SK-N-SH (cell line): ENCODE measurements around the gene CSRP1. TPM values are rescaled to one million over a fixed set of nuclear protein-coding genes. Genes with fewer than 3 reads are reported as not detected.
A peak's percentile ranks its signal among the peaks of the same experiment; 100 is the strongest.

Experiments used
- CTCF ChIA-PET: fragments of 300-600, 350-600 bp; formaldehyde crosslinking; extraction: SDS; loops from one replicate; lab custom pipeline; 2021; lab: Yijun Ruan, JAX
- POLR2A ChIA-PET: fragments of 350-600 bp; sonication (Branson Sonifier 250); formaldehyde crosslinking; extraction: SDS; loops from one replicate; lab custom pipeline; 2020; ENCODE audit warnings: antibody characterized with exemption, inconsistent platforms; lab: Yijun Ruan, JAX
- DNase-seq: peaks from one replicate; pipeline ENCODE4 v3.0.0; 2012
- H2AFZ ChIP-seq: fragments of 200-600 bp; sonication (generic); 2 replicates; pipeline ENCODE4 v1.8.1; 2016; ENCODE audit warnings: antibody characterized with exemption, mild to moderate bottlenecking, low read depth
- H3F3A ChIP-seq: fragments of 200-600 bp; sonication (generic); replicated peaks from 2 replicates; pipeline ENCODE3; 2016; ENCODE audit warnings: antibody characterized with exemption, mild to moderate bottlenecking; ENCODE audit not compliant: insufficient read depth
- H3K27ac ChIP-seq, 2 experiments: fragments of 200-500 bp in 1 of 2; fragments of 200-600 bp in 1 of 2; sonication (Bioruptor generic) in 1 of 2; sonication (generic), shearing (Covaris generic) in 1 of 2; 2 replicates each; pipeline versions ENCODE4 v1.5.1 to v1.6.1; 2014 to 2016; ENCODE audit warnings: low read depth in 2 of 2, inconsistent platforms in 1 of 2, low read length in 1 of 2, mild to moderate bottlenecking in 1 of 2, mixed read lengths in 1 of 2
- H3K27me3 ChIP-seq: fragments of 200-600 bp; sonication (generic), shearing (Covaris generic); 2 replicates; pipeline ENCODE4 v1.6.1; 2016; ENCODE audit warnings: mixed run types; ENCODE audit not compliant: insufficient read depth
- H3K36me3 ChIP-seq, 2 experiments: fragments of 200-500 bp in 1 of 2; fragments of 200-600 bp in 1 of 2; sonication (Bioruptor generic) in 1 of 2; sonication (generic) in 1 of 2; replicated peaks in 1 of 2; 2 replicates each; pipeline versions ENCODE3 to v1.5.1; 2014 to 2016; ENCODE audit warnings: low read length in 1 of 2, mild to moderate bottlenecking in 1 of 2; ENCODE audit not compliant: insufficient read depth in 2 of 2, control insufficient read depth in 1 of 2
- H3K4me1 ChIP-seq, 2 experiments: fragments of 200-500 bp in 1 of 2; fragments of 200-600 bp in 1 of 2; sonication (Bioruptor generic) in 1 of 2; sonication (generic), shearing (Covaris generic) in 1 of 2; 2 replicates each; pipeline versions ENCODE4 v1.5.1 to v1.6.1; 2014 to 2016; ENCODE audit warnings: low read depth in 1 of 2, low read length in 1 of 2, mixed run types in 1 of 2; ENCODE audit not compliant: insufficient read depth in 2 of 2, control insufficient read depth in 1 of 2
- H3K4me2 ChIP-seq: fragments of 200-600 bp; sonication (generic), shearing (Covaris generic); 2 replicates; pipeline ENCODE4 v1.6.1; 2017; ENCODE audit warnings: mixed run types
- H3K4me3 ChIP-seq, 2 experiments: fragments of 200-500 bp in 1 of 2; fragments of 200-600 bp in 1 of 2; sonication (Bioruptor generic) in 1 of 2; sonication (generic), shearing (Covaris generic) in 1 of 2; 2 replicates each; pipeline versions ENCODE4 v1.5.1 to v1.8.1; 2014 to 2016; ENCODE audit warnings: low read depth in 2 of 2, inconsistent platforms in 1 of 2, low read length in 1 of 2, mild to moderate bottlenecking in 1 of 2, mixed read lengths in 1 of 2, moderate library complexity in 1 of 2
- H3K79me2 ChIP-seq: fragments of 200-600 bp; sonication (generic); 2 replicates; pipeline ENCODE4 v1.8.1; 2017; ENCODE audit warnings: mild to moderate bottlenecking; ENCODE audit not compliant: insufficient read depth
- H3K9ac ChIP-seq: fragments of 200-600 bp; sonication (generic); 2 replicates; pipeline ENCODE4 v1.6.1; 2017; ENCODE audit warnings: mixed run types
- H3K9me2 ChIP-seq: fragments of 200-600 bp; sonication (generic); 2 replicates; pipeline ENCODE4 v1.6.1; 2017; ENCODE audit warnings: mixed run types
- H3K9me3 ChIP-seq: fragments of 200-600 bp; sonication (generic); 2 replicates; pipeline ENCODE4 v1.6.1; 2017; ENCODE audit warnings: mixed run types, mild to moderate bottlenecking, moderate library complexity
- H4K20me1 ChIP-seq: fragments of 200-600 bp; sonication (generic); 2 replicates; pipeline ENCODE4 v1.6.1; 2017; ENCODE audit warnings: mild to moderate bottlenecking, mixed run types; ENCODE audit not compliant: insufficient read depth
- ELF1 ChIP-seq: IDR thresholded peaks from 2 replicates; pipeline ENCODE4 v1.4.0; 2012
- EP300 ChIP-seq, 2 experiments: IDR thresholded peaks; 2 replicates each; pipeline versions ENCODE4 v1.4.0 to v1.6.1; 2012; ENCODE audit warnings: borderline replicate concordance in 1 of 2, low read depth in 1 of 2, low read length in 1 of 2
- EZH2phosphoT487 ChIP-seq: fragments of 200-600 bp; sonication (generic); IDR thresholded peaks from 2 replicates; pipeline ENCODE4 v1.6.1; 2017; ENCODE audit warnings: low read depth, mixed run types, mild to moderate bottlenecking, antibody characterized with exemption, moderate library complexity, borderline replicate concordance
- FOSL2 ChIP-seq: IDR thresholded peaks from 2 replicates; pipeline ENCODE4 v1.4.0; 2012; ENCODE audit warnings: low read depth, mild to moderate bottlenecking, moderate library complexity, borderline replicate concordance
- FOXJ3 ChIP-seq: sonication (generic); formaldehyde crosslinking; IDR thresholded peaks from 2 replicates; pipeline ENCODE4 v1.5.1; 2020; ENCODE audit warnings: mild to moderate bottlenecking, missing genetic modification reagents
- GABPA ChIP-seq: IDR thresholded peaks from 2 replicates; pipeline ENCODE4 v1.4.0; 2012; ENCODE audit warnings: low read depth, mild to moderate bottlenecking
- GATA2 ChIP-seq: sonication (generic); formaldehyde crosslinking; IDR thresholded peaks from 2 replicates; pipeline ENCODE4 v1.5.0; 2020; ENCODE audit warnings: mild to moderate bottlenecking, missing genetic modification reagents
- MEF2A ChIP-seq: IDR thresholded peaks from 2 replicates; pipeline ENCODE4 v1.4.0; 2012; ENCODE audit warnings: low read depth, borderline replicate concordance
- NFIC ChIP-seq: IDR thresholded peaks from 2 replicates; pipeline ENCODE4 v1.4.0; 2012; ENCODE audit warnings: borderline replicate concordance
- PBX3 ChIP-seq: IDR thresholded peaks from 2 replicates; pipeline ENCODE4; 2012
- POLR2AphosphoS5 ChIP-seq: IDR thresholded peaks from 2 replicates; pipeline ENCODE4 v1.6.1; 2012; ENCODE audit warnings: low read depth, low read length
- RAD21 ChIP-seq: IDR thresholded peaks from 2 replicates; pipeline ENCODE4 v1.6.1; 2012; ENCODE audit warnings: mild to moderate bottlenecking, low read length
- RCOR1 ChIP-seq: fragments of 150-350 bp; IDR thresholded peaks from 2 replicates; pipeline ENCODE4 v1.6.1; 2017; ENCODE audit warnings: antibody characterized with exemption, low read length
- REST ChIP-seq: IDR thresholded peaks from 2 replicates; pipeline ENCODE4 v1.6.1; 2012; ENCODE audit warnings: mild to moderate bottlenecking, low read depth, low read length, moderate library complexity
- RFX5 ChIP-seq: IDR thresholded peaks from 2 replicates; pipeline ENCODE4 v1.6.1; 2012; ENCODE audit warnings: mild to moderate bottlenecking, improper control_type of control experiment, low read length
- RXRA ChIP-seq: IDR thresholded peaks from 2 replicates; pipeline ENCODE4 v1.4.0; 2012; ENCODE audit warnings: low read depth, mild to moderate bottlenecking, borderline replicate concordance
- SIN3A ChIP-seq: IDR thresholded peaks from 2 replicates; pipeline ENCODE4 v1.6.1; 2012; ENCODE audit warnings: low read depth, mild to moderate bottlenecking, low read length, moderate library complexity, borderline replicate concordance
- SMC3 ChIP-seq: IDR thresholded peaks from 2 replicates; pipeline ENCODE4 v1.6.1; 2012; ENCODE audit warnings: low read depth, low read length, improper control_type of control experiment
- TAF1 ChIP-seq: IDR thresholded peaks from 2 replicates; pipeline ENCODE4 v1.6.1; 2012; ENCODE audit warnings: low read depth, mild to moderate bottlenecking, low read length, moderate library complexity, borderline replicate concordance
- TCF12 ChIP-seq: IDR thresholded peaks from 2 replicates; pipeline ENCODE4 v1.4.0; 2012
- TEAD4 ChIP-seq: IDR thresholded peaks from 2 replicates; pipeline ENCODE4 v1.4.0; 2012; ENCODE audit warnings: mild to moderate bottlenecking, borderline replicate concordance; ENCODE audit not compliant: insufficient read depth
- USF1 ChIP-seq: IDR thresholded peaks from 2 replicates; pipeline ENCODE4 v1.4.0; 2012; ENCODE audit warnings: low read depth, borderline replicate concordance
- USF2 ChIP-seq: fragments of 150-350 bp; IDR thresholded peaks from 2 replicates; pipeline ENCODE4 v1.6.1; 2017; ENCODE audit warnings: antibody characterized with exemption, low read length, low read depth, borderline replicate concordance
- YY1 ChIP-seq: IDR thresholded peaks from 2 replicates; pipeline ENCODE4 v1.4.0; 2012; ENCODE audit warnings: low read depth, mild to moderate bottlenecking
- WGBS: methylation state at CpG from one replicate; pipeline ENCODE4 v1.1.6; 2017; ENCODE audit warnings: low lambda C conversion rate; 5-methylcytosine and 5-hydroxymethylcytosine counted together
- polyA plus RNA-seq, 3 experiments: library from polyadenylated mRNA; depleted of rRNA; stranded (reverse); fragments of >200 nt; gene quantifications; 2 replicates each; pipeline ENCODE4 v1.2.3, GENCODE V29; 2012
- TF ChIP-seq, protein P1 (sequence below): IDR thresholded peaks from 2 replicates; pipeline ENCODE4 v1.4.0; 2012; ENCODE audit warnings: low read depth

CSRP1 gene
- polyA plus RNA-seq, 1 of the 3 experiments (the other 2 are of a cell fraction) = 373 TPM

- TF ChIP-seq REST = no peak
Observed at GRCh38 chr1:201457508-201457960, 49.4 kb downstream of the CSRP1 start (continued).

DNA sequence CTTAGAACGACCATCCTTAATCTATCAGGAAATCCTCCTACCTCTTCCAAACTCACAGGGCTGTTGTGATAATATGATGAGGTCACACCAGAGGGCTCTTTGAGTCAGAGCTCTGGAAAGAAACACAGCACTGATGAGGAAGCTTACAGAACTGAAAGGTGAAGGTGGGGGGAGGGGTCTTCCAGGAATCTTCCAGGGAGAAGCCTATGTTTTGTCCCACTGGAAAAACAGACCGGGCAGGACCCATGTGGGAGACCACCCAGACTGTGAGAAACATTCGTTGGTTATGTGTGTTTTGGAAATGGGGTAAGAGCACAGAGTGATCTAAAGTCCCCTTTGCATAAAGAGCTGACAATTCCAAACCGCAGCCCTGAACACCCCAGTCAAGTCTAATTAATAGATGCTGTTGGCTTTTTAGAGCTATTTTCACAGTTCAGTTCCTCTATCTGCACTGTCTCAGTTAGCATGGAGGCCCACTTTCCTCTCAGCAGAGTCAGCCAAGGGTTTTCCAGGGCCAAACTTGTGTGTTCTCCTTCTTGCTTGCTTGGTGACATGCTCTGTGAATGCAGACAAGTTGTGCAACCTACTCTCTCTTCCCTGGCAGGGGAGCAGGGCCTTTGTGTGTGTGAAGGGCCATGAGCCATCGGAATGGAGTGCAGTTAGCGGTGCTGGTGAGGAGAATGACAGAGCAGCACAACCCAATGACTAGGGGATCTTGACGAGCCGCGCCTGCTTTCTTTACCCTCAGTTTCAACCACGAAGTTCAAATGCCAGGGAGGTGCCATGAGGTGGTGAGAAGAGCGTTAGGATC, 50.2 kb downstream of the CSRP1 start:
- POLR2A ChIA-PET = interaction anchor here (1.1 kb wide), 1 partner anchor 12 kb away, joined by 4 read pairs; the partner anchor contains the start of gene PHLDA3
- H3K27ac ChIP-seq = peak overlapping the region in 1 of 2 experiments; percentile 88; a peak in 2 of 4 replicates
- peaks cover 11 to 35% of the 10 kb centered on the region in 2 experiments; a peak in 3 of 4 replicates for H3K4me1 ChIP-seq
- CTCF ChIA-PET = interaction anchor here (1.5 to 3.7 kb wide), 3 partner anchors 9 to 59 kb away, joined by 4 to 25 read pairs (median 15); no protein-coding TSS in a partner anchor
- peak overlapping the region; percentile 57 for H2AFZ ChIP-seq
- no peaks in the 10 kb centered on the region for H3K36me3 ChIP-seq
- no peaks in the 10 kb centered on the region for H3K79me2 ChIP-seq
- peaks cover 30% of the 10 kb centered on the region for H3F3A ChIP-seq
- H3K4me2 ChIP-seq = peak overlapping the region; percentile 36
- H3K27me3 ChIP-seq = no peaks in the 10 kb centered on the region
- 54% methylated on average over 11 of the region's 11 CpGs for WGBS
- no peaks in the 10 kb centered on the region for H3K9me3 ChIP-seq
- no peak overlapping the region; a peak in 1 of 4 replicates for H3K4me3 ChIP-seq
- no peaks in the 10 kb centered on the region for H4K20me1 ChIP-seq
- no peak for DNase-seq
- H3K9ac ChIP-seq = peak overlapping the region; percentile 57; the same call in 1 of the 2 replicates
- no peaks in the 10 kb centered on the region for H3K9me2 ChIP-seq
- no peak; the same call in 1 of the 2 replicates for TF ChIP-seq FOSL2
- no peak for TF ChIP-seq TEAD4
- no peak for TF ChIP-seq GABPA
- no peak for TF ChIP-seq FOXJ3 (CRISPR knock-in tag)
- no peak for TF ChIP-seq MEF2A
- peak; percentile 44 for TF ChIP-seq TCF12
- TF ChIP-seq RFX5 = no peak
- TF ChIP-seq RCOR1 = no peak
- 0 out of 4 replicates have a peak, but pooled peaks of 1 of the 2 experiments have one; percentile 13 for TF ChIP-seq EP300 (IDR thresholded peaks at IDR 0.05; ENCODE audit: borderline replicate concordance in 1 of 2, low read depth in 1 of 2, low read length in 1 of 2)
- no peak for TF ChIP-seq PBX3
- TF ChIP-seq NFIC = no peak; the same call in 1 of the 2 replicates
- no peak for TF ChIP-seq YY1
- TF ChIP-seq SIN3A = no peak
- TF ChIP-seq RAD21 = no peak
- no peak; the same call in 1 of the 2 replicates for TF ChIP-seq RXRA
- no peak for TF ChIP-seq SMC3
- no peak for TF ChIP-seq USF2
- no peak for TF ChIP-seq GATA2 (CRISPR knock-in tag)
- no peak for TF ChIP-seq ELF1
- no peak for TF ChIP-seq TAF1
- no peak for TF ChIP-seq POLR2AphosphoS5
- TF ChIP-seq, protein P1, sequence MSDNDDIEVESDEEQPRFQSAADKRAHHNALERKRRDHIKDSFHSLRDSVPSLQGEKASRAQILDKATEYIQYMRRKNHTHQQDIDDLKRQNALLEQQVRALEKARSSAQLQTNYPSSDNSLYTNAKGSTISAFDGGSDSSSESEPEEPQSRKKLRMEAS = 0 out of 2 replicates have a peak, but pooled peaks have one; percentile 45
- TF ChIP-seq USF1 = no peak
- TF ChIP-seq EZH2phosphoT487 = no peak
